GM23338 (cell line): ENCODE results near the gene CIDEB. TPM values are rescaled to one million over a fixed set of nuclear protein-coding genes. Genes with fewer than 3 reads are reported as not detected.

Source experiments
- ATAC-seq: fragments of 200-7000 bp; cut with Tn5 transposase; 3 replicates; pipeline ENCODE4 v1.9.1; 2020
- DNase-seq: peaks from one replicate; pipeline ENCODE4 v3.0.0-alpha.2; 2015; ENCODE audit warnings: low spot score
- H2AFZ ChIP-seq: fragments of 200-600 bp; sonication (generic); 2 replicates; pipeline ENCODE4 v1.8.0; 2016; ENCODE audit warnings: antibody characterized with exemption, mild to moderate bottlenecking, moderate library complexity
- H3F3A ChIP-seq: fragments of 200-600 bp; sonication (generic); replicated peaks from 2 replicates; pipeline ENCODE4 v1.8.0; 2017; ENCODE audit warnings: antibody characterized with exemption, mixed run types, low read depth
- H3K27ac ChIP-seq: fragments of 200-600 bp; sonication (generic); 2 replicates; pipeline ENCODE4 v1.6.1; 2016; ENCODE audit warnings: low read depth
- H3K27me3 ChIP-seq: fragments of 200-600 bp; sonication (generic); 2 replicates; pipeline ENCODE4 v1.8.0; 2016; ENCODE audit warnings: mild to moderate bottlenecking, mixed run types, moderate library complexity; ENCODE audit not compliant: insufficient read depth
- H3K36me3 ChIP-seq: fragments of 200-600 bp; sonication (generic); 2 replicates; pipeline ENCODE4 v1.8.0; 2016; ENCODE audit warnings: mild to moderate bottlenecking; ENCODE audit not compliant: insufficient read depth
- H3K4me1 ChIP-seq: fragments of 200-600 bp; sonication (generic); 2 replicates; pipeline ENCODE4 v1.8.0; 2016; ENCODE audit warnings: mild to moderate bottlenecking, moderate library complexity; ENCODE audit not compliant: insufficient read depth
- H3K4me2 ChIP-seq: fragments of 200-600 bp; sonication (generic); 2 replicates; pipeline ENCODE4 v1.7.1; 2017; ENCODE audit warnings: mixed run types
- H3K4me3 ChIP-seq: fragments of 200-600 bp; sonication (generic); 2 replicates; pipeline ENCODE4 v1.6.1; 2016; ENCODE audit warnings: mixed run types
- H3K79me2 ChIP-seq: fragments of 200-600 bp; sonication (generic); replicated peaks from 2 replicates; pipeline ENCODE4 v1.8.0; 2017; ENCODE audit warnings: mild to moderate bottlenecking; ENCODE audit not compliant: insufficient read depth
- H3K9me2 ChIP-seq: fragments of 200-600 bp; sonication (generic); 2 replicates; pipeline ENCODE4 v1.8.0; 2017; ENCODE audit not compliant: insufficient read depth
- H4K20me1 ChIP-seq: fragments of 200-600 bp; sonication (generic); replicated peaks from 2 replicates; pipeline ENCODE4 v1.8.0; 2017; ENCODE audit warnings: mild to moderate bottlenecking; ENCODE audit not compliant: insufficient read depth
- H3K27ac Mint-ChIP-seq: 2 replicates; pipeline ENCODE4 v1.8.0; 2020; ENCODE audit warnings: inconsistent platforms, mild to moderate bottlenecking, moderate library complexity, mixed read lengths
- H3K27me3 Mint-ChIP-seq: 3 replicates; pipeline ENCODE4 v1.8.0; 2022; ENCODE audit warnings: low read depth, mild to moderate bottlenecking, moderate library complexity, mixed read lengths, inconsistent platforms; ENCODE audit not compliant: insufficient read depth, poor library complexity
- H3K36me3 Mint-ChIP-seq: 3 replicates; pipeline ENCODE4 v1.8.0; 2021; ENCODE audit warnings: low read depth, mild to moderate bottlenecking, inconsistent platforms, moderate library complexity, mixed read lengths
- H3K4me1 Mint-ChIP-seq: 3 replicates; pipeline ENCODE4 v1.8.0; 2020; ENCODE audit warnings: mild to moderate bottlenecking, inconsistent platforms, mixed read lengths
- H3K4me3 Mint-ChIP-seq: 3 replicates; pipeline ENCODE4 v1.8.0; 2021; ENCODE audit warnings: moderate library complexity, mild to moderate bottlenecking, inconsistent platforms, mixed read lengths
- H3K9me3 Mint-ChIP-seq: 3 replicates; pipeline ENCODE4 v1.8.0; 2020; ENCODE audit warnings: moderate library complexity, mild to moderate bottlenecking, inconsistent platforms, mixed read lengths
- CREB1 ChIP-seq: fragments of 250-450 bp; sonication (Bioruptor Pico); IDR thresholded peaks from 2 replicates; pipeline ENCODE4 v1.5.0; 2020; ENCODE audit warnings: low read depth, mild to moderate bottlenecking, moderate library complexity
- CTCF ChIP-seq, 2 experiments: fragments of 200-600 bp in 1 of 2; sonication (generic) in 1 of 2; conservative IDR thresholded peaks; 2 replicates each; pipeline versions ENCODE4 v1.5.1 to v1.6.1; 2016 to 2017; ENCODE audit warnings: antibody characterized with exemption in 2 of 2, low read depth in 2 of 2, mild to moderate bottlenecking in 2 of 2, moderate library complexity in 1 of 2
- ETS1 ChIP-seq: IDR thresholded peaks from 2 replicates; pipeline ENCODE4 v1.6.1; 2016; ENCODE audit warnings: antibody characterized with exemption
- EZH2 ChIP-seq: fragments of 200-600 bp; sonication (generic); IDR thresholded peaks from one replicate; pipeline ENCODE4 v1.8.0; 2017; ENCODE audit warnings: antibody characterized with exemption, mild to moderate bottlenecking, low read depth; ENCODE audit not compliant: unreplicated experiment
- EZH2phosphoT487 ChIP-seq: fragments of 200-600 bp; sonication (generic); IDR thresholded peaks from one replicate; pipeline ENCODE4 v1.8.1; 2018; ENCODE audit warnings: antibody characterized with exemption; ENCODE audit not compliant: unreplicated experiment
- JUNB ChIP-seq: IDR thresholded peaks from one replicate; pipeline ENCODE4 v1.6.1; 2016; ENCODE audit warnings: antibody characterized with exemption; ENCODE audit not compliant: unreplicated experiment
- NANOG ChIP-seq: IDR thresholded peaks from 2 replicates; pipeline ENCODE4 v1.6.1; 2016; ENCODE audit warnings: antibody characterized with exemption, borderline replicate concordance
- POLR2AphosphoS5 ChIP-seq: IDR thresholded peaks from 2 replicates; pipeline ENCODE4 v1.6.1; 2016; ENCODE audit warnings: antibody characterized with exemption, low read depth
- REST ChIP-seq: IDR thresholded peaks from one replicate; pipeline ENCODE4 v1.6.1; 2018; ENCODE audit warnings: antibody characterized with exemption; ENCODE audit not compliant: unreplicated experiment
- STAT1 ChIP-seq: IDR thresholded peaks from one replicate; pipeline ENCODE4 v1.6.1; 2016; ENCODE audit warnings: antibody characterized with exemption; ENCODE audit not compliant: unreplicated experiment
- ZNF114 ChIP-seq: fragments of 250-450 bp; sonication (Bioruptor Pico); IDR thresholded peaks from 2 replicates; pipeline ENCODE4 v1.5.0; 2020; ENCODE audit warnings: mild to moderate bottlenecking, moderate library complexity
- ZNF331 ChIP-seq: fragments of 250-450 bp; sonication (Bioruptor Pico); IDR thresholded peaks from 2 replicates; pipeline ENCODE4 v1.5.0; 2020; ENCODE audit warnings: low read depth, mild to moderate bottlenecking, moderate library complexity
- ZNF462 ChIP-seq: fragments of 250-450 bp; sonication (Bioruptor Pico); IDR thresholded peaks from 2 replicates; pipeline ENCODE4 v1.5.0; 2020; ENCODE audit warnings: mild to moderate bottlenecking, moderate library complexity
- polyA plus RNA-seq: library from polyadenylated mRNA; unstranded; fragments of >200 nt; fragmentation: Nextera tagmentation; extraction: Ambion mirVana; gene quantifications from 2 replicates; pipeline ENCODE4 v1.2.1, GENCODE V29; 2016
- total RNA-seq: library from RNA; depleted of rRNA; stranded (reverse); fragments of >200 nt; shearing (Covaris generic); gene quantifications from 2 replicates; pipeline ENCODE4 v1.2.3, GENCODE V29; 2014

The CIDEB gene
- total and polyA plus RNA-seq, 2 experiments from 2014 or later = 3.4 to 4.6 TPM

GRCh38 chr14:24267516-24267915 is 40.3 kb downstream of the CIDEB start:
- peaks cover 10% of the 10 kb centered on the region; the same call in 1 of the 2 replicates for H3F3A ChIP-seq
- peaks cover 6% of the 10 kb centered on the region; the same call in 2 of the 3 replicates for H3K36me3 Mint-ChIP-seq
- no peak for TF ChIP-seq JUNB
- TF ChIP-seq EZH2 = no peak
- TF ChIP-seq CREB1 (CRISPR knock-in tag) = no peak
- no peak for TF ChIP-seq NANOG
- no peak for TF ChIP-seq POLR2AphosphoS5
- TF ChIP-seq ZNF331 (CRISPR knock-in tag) = no peak
- TF ChIP-seq REST = no peak
- TF ChIP-seq ZNF462 (CRISPR knock-in tag) = no peak
- TF ChIP-seq ETS1 = no peak
- no peak for TF ChIP-seq EZH2phosphoT487
- no peak for TF ChIP-seq STAT1
- no peak for TF ChIP-seq ZNF114 (CRISPR knock-in tag)
- no peak for TF ChIP-seq CTCF (conservative IDR thresholded peaks at IDR 0.05; ENCODE audit: low read depth in 2 of 2)
- peaks cover 7% of the 10 kb centered on the region for H3K27me3 Mint-ChIP-seq
- H4K20me1 ChIP-seq = no peaks in the 10 kb centered on the region
- no peaks in the 10 kb centered on the region for H3K36me3 ChIP-seq
- no peak overlapping the region; the same call in 2 of the 3 replicates for H3K4me3 Mint-ChIP-seq
- H3K27me3 ChIP-seq = no peaks in the 10 kb centered on the region
- H3K9me2 ChIP-seq = no peaks in the 10 kb centered on the region
- H3K4me1 Mint-ChIP-seq = peaks cover 12% of the 10 kb centered on the region
- H3K79me2 ChIP-seq = no peaks in the 10 kb centered on the region; the same call in 1 of the 2 replicates
- H3K4me1 ChIP-seq = peaks cover 11% of the 10 kb centered on the region
- no peak for DNase-seq
- H3K4me2 ChIP-seq = no peak overlapping the region
- no peak overlapping the region for H2AFZ ChIP-seq
- no peaks in the 10 kb centered on the region; the same call in 2 of the 3 replicates for H3K9me3 Mint-ChIP-seq
- ATAC-seq = no peak
- no peak overlapping the region for H3K27ac Mint-ChIP-seq
- H3K27ac ChIP-seq = no peak overlapping the region
- no peak overlapping the region for H3K4me3 ChIP-seq
